NCI-H526 (cell line): Measurements from ENCODE around the gene FADS1.

Experiments
- DNase-seq, 2 experiments: peaks; one replicate each; lab custom pipeline; 2025; lab: John Stamatoyannopoulos, UW

FADS1 gene

DNA sequence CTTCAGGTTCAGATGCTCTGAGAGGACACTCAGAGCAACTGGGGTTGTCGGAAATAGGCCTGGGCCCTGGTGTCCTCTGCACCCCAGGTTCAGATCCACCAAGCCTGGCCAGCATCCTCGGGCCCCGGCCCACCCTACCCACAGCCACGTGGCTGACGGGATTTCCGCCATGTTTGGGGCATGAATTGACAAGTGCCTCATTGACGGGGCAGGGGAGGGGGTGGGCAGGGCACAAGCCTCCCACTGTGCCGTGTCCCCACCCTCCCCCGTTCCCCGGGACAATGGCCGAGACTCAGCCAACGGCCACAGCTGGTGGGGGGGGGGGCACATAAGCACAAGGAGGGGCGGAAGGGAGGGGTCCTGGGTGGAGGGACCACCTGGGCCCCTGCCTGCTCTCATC is 55.9 kb downstream of the FADS1 start:
- no peak for DNase-seq

GRCh38 chr11:61757213-61757862 is 59.5 kb downstream of the FADS1 start:
- no peak for DNase-seq

- DNase-seq: peak; percentile 82 to 93
Measured at GRCh38 chr11:61756452-61757212, 60.2 kb downstream of the FADS1 start.

DNA sequence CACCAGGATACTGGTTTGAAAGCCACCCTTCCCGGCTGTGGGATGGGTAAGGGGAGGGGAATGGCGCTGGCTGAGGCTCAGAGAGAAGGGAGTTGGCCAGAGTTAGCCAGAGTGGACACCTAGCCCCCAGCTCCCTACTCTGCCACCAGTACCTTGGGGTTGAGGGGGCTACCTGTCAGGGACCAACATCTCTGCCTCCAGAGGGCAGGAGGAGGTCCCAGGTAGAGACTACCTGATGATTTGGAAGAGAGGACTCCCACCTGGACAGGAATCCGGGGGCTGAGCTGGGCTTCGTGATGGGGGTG is 60.7 kb downstream of the FADS1 start:
- DNase-seq: no peak

DNA sequence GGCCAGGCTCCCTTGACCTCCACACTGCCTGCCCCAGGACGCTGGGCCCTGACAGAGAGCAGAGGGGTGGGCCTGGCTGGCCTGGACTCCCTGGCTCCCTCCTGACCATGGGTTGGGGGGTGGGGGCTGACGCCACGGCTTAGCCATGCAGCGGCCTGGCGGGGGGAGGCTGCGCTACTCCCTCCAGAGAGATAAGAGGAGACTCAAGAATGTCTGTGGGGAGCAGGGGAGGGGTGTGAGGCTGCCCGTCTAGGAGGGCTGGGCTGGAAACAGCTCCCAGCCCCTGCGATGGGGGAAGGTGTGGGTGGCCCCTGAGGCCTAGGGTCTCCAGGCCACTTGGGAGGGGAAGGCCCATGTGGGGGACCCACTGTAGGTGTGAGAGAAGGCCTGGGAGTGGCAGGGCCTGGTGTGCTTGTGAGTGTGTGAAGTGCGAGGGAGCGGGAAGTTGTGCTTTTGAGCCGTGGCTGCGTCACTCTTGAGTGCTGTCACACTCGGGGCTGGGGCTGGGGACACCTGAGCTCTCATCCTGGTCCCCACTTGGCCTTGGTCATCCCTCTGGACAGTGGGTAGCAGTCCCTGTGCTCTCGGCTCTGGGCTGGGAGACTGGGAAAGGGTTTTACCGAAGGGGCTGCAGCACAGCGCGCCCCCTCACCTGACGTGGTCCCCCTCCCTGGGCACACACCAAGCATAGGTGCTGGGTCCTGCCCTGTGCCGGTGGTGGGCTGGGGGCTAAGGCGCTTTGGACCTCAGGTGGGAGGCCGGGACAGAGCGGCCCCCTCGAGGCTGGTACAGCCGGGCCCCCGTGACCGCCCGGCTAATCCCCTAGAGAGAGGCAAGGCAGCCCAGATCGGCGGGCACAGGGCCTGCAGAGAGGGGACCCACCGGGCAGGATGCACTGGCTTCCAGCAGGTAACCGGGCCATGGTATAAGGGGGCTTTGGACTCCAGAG is 62.0 kb downstream of the FADS1 start:
- no peak for DNase-seq

GRCh38 chr11:61753672-61754071 is 63.1 kb downstream of the FADS1 start:
- DNase-seq: peak in 1 of 2 experiments; percentile 27

GRCh38 chr11:61752925-61753521 is 63.8 kb downstream of the FADS1 start:
- no peak for DNase-seq

GRCh38 chr11:61752117-61752924 is 64.5 kb downstream of the FADS1 start, which contains the start of gene MYRF:
TSS of gene MYRF (plus strand) at chr11:61752636. CDS start at chr11:61752745, 109 bp downstream.
- DNase-seq: peak in 1 of 2 experiments; percentile 74

DNA sequence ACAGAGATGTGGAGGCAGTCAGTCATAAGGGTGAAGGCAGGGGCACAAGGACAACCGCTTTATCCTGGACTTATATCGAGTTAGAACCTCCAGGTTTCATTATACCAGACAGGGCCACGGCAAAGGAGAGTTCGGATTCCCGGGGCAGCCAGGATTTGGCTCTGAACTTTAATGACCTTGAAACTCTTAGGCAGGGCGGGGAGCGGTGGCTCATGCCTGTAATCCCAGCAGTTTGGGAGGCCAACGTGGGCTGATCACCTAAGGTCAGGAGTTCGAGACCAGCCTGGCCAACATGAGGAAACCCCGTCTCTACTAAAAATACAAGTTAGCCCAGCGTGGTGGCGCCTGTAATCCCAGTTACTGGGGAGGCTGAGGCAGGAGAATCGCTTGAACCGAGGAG is 65.4 kb downstream of the FADS1 start:
- DNase-seq: no peak

DNA sequence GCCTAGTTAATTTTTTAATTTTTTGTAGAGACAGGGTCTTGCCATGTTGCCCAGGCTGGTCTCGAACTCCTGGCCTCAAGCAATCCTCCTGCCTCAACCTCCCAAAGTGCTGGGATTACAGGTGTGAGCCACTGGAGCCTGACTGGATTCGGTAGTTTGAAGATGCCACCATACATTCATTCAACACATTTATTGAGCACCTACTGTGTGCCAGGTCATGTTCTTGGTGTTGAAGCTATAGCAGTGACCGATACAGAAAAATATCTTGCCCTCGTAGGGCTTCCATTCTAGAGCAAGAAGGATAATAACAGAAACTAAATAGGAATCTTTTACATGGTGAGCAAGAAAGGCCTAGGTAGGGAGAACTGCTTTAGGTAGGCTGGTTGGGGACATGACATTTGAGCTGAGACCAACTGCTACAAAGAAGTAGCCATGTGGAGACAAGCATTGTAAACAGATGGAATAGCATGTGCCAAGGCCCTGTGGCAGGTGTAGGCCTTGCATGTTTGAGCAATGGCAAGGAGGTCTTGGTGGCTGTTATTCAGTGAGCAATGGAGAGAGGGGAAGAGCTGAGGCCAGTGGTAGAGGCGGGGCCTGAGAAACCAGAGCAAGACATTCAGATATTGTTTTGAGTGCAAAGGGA is 66.1 kb downstream of the FADS1 start:
- no peak for DNase-seq
